ENCODE measurements around the gene SP140L. TPM values are rescaled to one million over a fixed set of nuclear protein-coding genes. Genes with fewer than 3 reads are reported as not detected.

SP140L gene
- polyA plus RNA-seq, 1 donor, result 5.4 TPM

Other genes with a start within 250 kb of the SP140L start
- 11.9 TPM for gene SP110, start 107.2 kb upstream of the SP140L start, polyA plus RNA-seq (ENCODE audit: insufficient read length)
- 0.62 TPM for gene SP140, start 101.5 kb upstream of the SP140L start, polyA plus RNA-seq (ENCODE audit: insufficient read length)
- gene SP100, start 89.0 kb downstream of the SP140L start, polyA plus RNA-seq (ENCODE audit: insufficient read length), result 20.5 TPM

All from forelimb muscle (tissue), 1 donor.